HFF-Myc (cell line): ENCODE measurements around the gene DENND1C.
A peak's percentile ranks its signal among the peaks of the same experiment; 100 is the strongest.

Experiments
- DNase-seq: peaks from one replicate; pipeline ENCODE4 v3.0.0-alpha.2; 2011; ENCODE audit warnings: low read depth; ENCODE audit errors: extremely low read depth
- H3K4me3 ChIP-seq: replicated peaks from 2 replicates; pipeline ENCODE4 v1.5.1; 2011; ENCODE audit warnings: low read depth, mild to moderate bottlenecking, control low read depth, low read length
- CTCF ChIP-seq: IDR thresholded peaks from 2 replicates; pipeline ENCODE4 v1.5.1; 2012; ENCODE audit warnings: mild to moderate bottlenecking, low read depth, low read length, control low read depth; ENCODE audit errors: missing control alignments

The DENND1C gene

GRCh38 chr19:6467384-6467783, 14.2 kb downstream of the DENND1C start:
- no peak for TF ChIP-seq CTCF
- H3K4me3 ChIP-seq = no peak overlapping the region
- DNase-seq = no peak

GRCh38 chr19:6466526-6467248, 14.9 kb downstream of the DENND1C start:
- no peak overlapping the region for H3K4me3 ChIP-seq
- no peak for DNase-seq
- no peak for TF ChIP-seq CTCF

- no peak for DNase-seq
- H3K4me3 ChIP-seq = no peak overlapping the region
- no peak for TF ChIP-seq CTCF
Observed at GRCh38 chr19:6465663-6466062, 15.9 kb downstream of the DENND1C start.

GRCh38 chr19:6465006-6465405, 16.6 kb downstream of the DENND1C start:
- DNase-seq = no peak
- H3K4me3 ChIP-seq = no peak overlapping the region
- no peak for TF ChIP-seq CTCF

- no peak for TF ChIP-seq CTCF
- no peak within 1 kb of the TSS for H3K4me3 ChIP-seq
- no peak for DNase-seq
Observed at GRCh38 chr19:6464070-6464873, 17.3 kb downstream of the DENND1C start, which contains the start of gene CRB3. Gene CRB3, plus strand, starts transcription at chr19:6464271. Its CDS starts 431 bp downstream, at chr19:6464702.

- H3K4me3 ChIP-seq = peak overlapping the region; percentile 61
- TF ChIP-seq CTCF = peak; percentile 68
- peak; percentile 91 for DNase-seq
Observed at GRCh38 chr19:6460099-6460884, 21.3 kb downstream of the DENND1C start.
